CD4-positive, alpha-beta T cell treated with Interferon alpha-2 for 1 hour (primary cell): ENCODE results near the gene PECR.
"Not testable (repeated sequence)": the region's sequence is repeated elsewhere in the genome, so short reads cannot be mapped to it uniquely, and the experiment has no call there.

Experiments
- DNase-seq, 2 donors: peaks; one replicate each; pipeline ENCODE4 v3.0.0-alpha.2; 2020 to 2022

The PECR gene

GRCh38 chr2:216103213-216103612, 21.6 kb upstream of the PECR start:
- no peak for DNase-seq

- DNase-seq: no peak
These were observed 19.5 kb upstream of the PECR start for GRCh38 chr2:216101109-216101508.

- no peak for DNase-seq
These were observed 17.1 kb upstream of the PECR start for GRCh38 chr2:216098421-216099334.

GRCh38 chr2:216094701-216095100, 13.1 kb upstream of the PECR start:
- DNase-seq: no peak

GRCh38 chr2:216092646-216093045, 11.0 kb upstream of the PECR start:
- DNase-seq: no peak

GRCh38 chr2:216090369-216090786, 8.8 kb upstream of the PECR start:
- no peak for DNase-seq

GRCh38 chr2:216086207-216086893, 4.7 kb upstream of the PECR start:
- no peak for DNase-seq

- DNase-seq: peak in 1 of 2 donors; percentile 40
These were observed 2.9 kb upstream of the PECR start for GRCh38 chr2:216084547-216084946.

- no peak for DNase-seq
These were observed 2.1 kb upstream of the PECR start for GRCh38 chr2:216083464-216084281.

- peak in 1 of 2 donors; percentile 4 for DNase-seq
These were observed 1.2 kb upstream of the PECR start for GRCh38 chr2:216082805-216083204.

- DNase-seq: no peak
These were observed 605 bp upstream of the PECR start for GRCh38 chr2:216082117-216082711.

- DNase-seq: no peak
These were observed 597 bp downstream of the PECR start for GRCh38 chr2:216081012-216081411.

GRCh38 chr2:216080048-216080447, 1.6 kb downstream of the PECR start:
- not testable (repeated sequence) for DNase-seq

- DNase-seq: no peak
These were observed 2.8 kb downstream of the PECR start for GRCh38 chr2:216078776-216079175.

GRCh38 chr2:216075510-216076485, 5.8 kb downstream of the PECR start:
- DNase-seq: no peak

GRCh38 chr2:216074794-216075193, 6.8 kb downstream of the PECR start:
- DNase-seq: no peak

GRCh38 chr2:216074380-216074779, 7.2 kb downstream of the PECR start:
- DNase-seq: no peak

GRCh38 chr2:216073773-216074172, 7.8 kb downstream of the PECR start:
- DNase-seq: no peak

- DNase-seq: no peak
These were observed 9.1 kb downstream of the PECR start for GRCh38 chr2:216072473-216072872.

- no peak for DNase-seq
These were observed 10.3 kb downstream of the PECR start for GRCh38 chr2:216071111-216071851.

GRCh38 chr2:216070195-216070594, 11.4 kb downstream of the PECR start:
- no peak for DNase-seq
